Liver (tissue), 9 donors: ENCODE data around the gene CAPN1. TPM values are rescaled to one million over a fixed set of nuclear protein-coding genes. Genes with fewer than 3 reads are reported as not detected.
"Not testable (repeated sequence)": the region's sequence is repeated elsewhere in the genome, so short reads cannot be mapped to it uniquely, and the experiment has no call there.

Experiments
- DNase-seq: peaks from one replicate; pipeline ENCODE4 v3.0.0-alpha.2; 2017; ENCODE audit warnings: low spot score
- H3K27ac ChIP-seq, 2 donors: one replicate each; pipeline ENCODE4 v1.7.0; 2013; ENCODE audit warnings: inconsistent platforms in 2 of 2, low read length in 2 of 2, control low read depth in 1 of 2, low read depth in 1 of 2, mild to moderate bottlenecking in 1 of 2
- H3K27me3 ChIP-seq, 4 donors: one replicate each; pipeline versions ENCODE4 v1.6.1 to v1.7.0; 2013; ENCODE audit warnings: low read length in 3 of 4, inconsistent platforms in 1 of 4, mild to moderate bottlenecking in 1 of 4, moderate library complexity in 1 of 4; ENCODE audit not compliant: control insufficient read depth in 4 of 4, insufficient read depth in 4 of 4
- H3K36me3 ChIP-seq, 4 donors: one replicate each; pipeline versions ENCODE4 v1.6.1 to v1.7.0; 2013; ENCODE audit warnings: low read length in 3 of 4, mild to moderate bottlenecking in 3 of 4, low read depth in 1 of 4, moderate library complexity in 1 of 4; ENCODE audit not compliant: control insufficient read depth in 4 of 4, insufficient read depth in 3 of 4
- H3K4me1 ChIP-seq, 4 donors: one replicate each; pipeline versions ENCODE4 v1.6.1 to v1.7.0; 2013; ENCODE audit warnings: low read length in 3 of 4, mild to moderate bottlenecking in 3 of 4, moderate library complexity in 1 of 4; ENCODE audit not compliant: control insufficient read depth in 4 of 4, insufficient read depth in 4 of 4
- H3K4me3 ChIP-seq, 3 donors: one replicate each; pipeline versions ENCODE4 v1.6.1 to v1.7.0; 2013; ENCODE audit warnings: low read length in 3 of 3, control low read depth in 1 of 3, low read depth in 1 of 3, mild to moderate bottlenecking in 1 of 3
- H3K9ac ChIP-seq, 2 donors: one replicate each; pipeline ENCODE4 v1.7.0; 2013; ENCODE audit warnings: low read length in 2 of 2, mild to moderate bottlenecking in 2 of 2, moderate library complexity in 2 of 2, control low read depth in 1 of 2, low read depth in 1 of 2
- H3K9me3 ChIP-seq, 4 donors: one replicate each; pipeline versions ENCODE4 v1.6.1 to v1.7.0; 2013; ENCODE audit warnings: low read length in 3 of 4; ENCODE audit not compliant: control insufficient read depth in 4 of 4
- EGR1 ChIP-seq, 2 donors: IDR thresholded peaks; 2 replicates each; pipeline ENCODE4 v1.6.1; 2016 to 2018; ENCODE audit warnings: antibody characterized with exemption in 2 of 2, low read depth in 2 of 2
- FOXA1 ChIP-seq: IDR thresholded peaks from 2 replicates; pipeline ENCODE4 v1.6.1; 2016; ENCODE audit warnings: antibody characterized with exemption
- FOXA2 ChIP-seq: IDR thresholded peaks from 2 replicates; pipeline ENCODE4 v1.6.1; 2016; ENCODE audit warnings: antibody characterized with exemption
- HNF4A ChIP-seq, 2 donors: conservative IDR thresholded peaks; 2 replicates each; pipeline ENCODE4 v1.6.1; 2016; ENCODE audit warnings: antibody characterized with exemption in 2 of 2, mild to moderate bottlenecking in 2 of 2
- NR2F2 ChIP-seq: IDR thresholded peaks from 2 replicates; pipeline ENCODE4 v1.6.1; 2016; ENCODE audit warnings: antibody characterized with exemption
- RAD21 ChIP-seq, 2 donors: IDR thresholded peaks; 2 replicates each; pipeline ENCODE4 v1.6.1; 2016; ENCODE audit warnings: antibody characterized with exemption in 2 of 2, mild to moderate bottlenecking in 2 of 2
- RXRA ChIP-seq, 2 donors: IDR thresholded peaks; 2 replicates each; pipeline ENCODE4 v1.6.1; 2017 to 2018; ENCODE audit warnings: antibody characterized with exemption in 2 of 2, mild to moderate bottlenecking in 1 of 2
- WGBS: extraction: QIAGEN DNeasy Blood & Tissue Kit; methylation state at CpG from one replicate; pipeline ENCODE4 v1.1.7; 2013; 5-methylcytosine and 5-hydroxymethylcytosine counted together
- polyA plus RNA-seq, 2 donors: library from polyadenylated mRNA; stranded (reverse) in 1 of 2; unstranded in 1 of 2; fragments of 200-250 nt in 1 of 2; fragments of >200 nt in 1 of 2; fragmentation: Nextera tagmentation in 1 of 2; extraction: Ambion mirVana in 1 of 2; gene quantifications; one replicate each; pipeline versions ENCODE4 v1.2.1 to v1.2.3, GENCODE V29; 2013 to 2015
- total RNA-seq, 2 donors: library from RNA; depleted of rRNA; stranded (reverse); fragments of >200 nt; gene quantifications; one replicate each; pipeline ENCODE4 v1.2.3, GENCODE V29; 2014
- TF ChIP-seq, protein P1 (sequence below): IDR thresholded peaks from 2 replicates; pipeline ENCODE4 v1.6.1; 2016; ENCODE audit warnings: antibody characterized with exemption, mild to moderate bottlenecking
- TF ChIP-seq, protein P2 (sequence below): IDR thresholded peaks from 2 replicates; pipeline ENCODE4 v1.6.1; 2016; ENCODE audit warnings: antibody characterized with exemption
- TF ChIP-seq, protein P3 (sequence below): IDR thresholded peaks from 2 replicates; pipeline ENCODE4 v1.6.1; 2016; ENCODE audit warnings: antibody characterized with exemption
- donor health status: healthy.
- donor health status: healthy.
- donor health status: healthy.
- donor health status: healthy.
- donor health status: healthy.

Gene CAPN1
- total and polyA plus RNA-seq, 4 donors, result 39.6 to 183 (median 65.1) TPM

DNA sequence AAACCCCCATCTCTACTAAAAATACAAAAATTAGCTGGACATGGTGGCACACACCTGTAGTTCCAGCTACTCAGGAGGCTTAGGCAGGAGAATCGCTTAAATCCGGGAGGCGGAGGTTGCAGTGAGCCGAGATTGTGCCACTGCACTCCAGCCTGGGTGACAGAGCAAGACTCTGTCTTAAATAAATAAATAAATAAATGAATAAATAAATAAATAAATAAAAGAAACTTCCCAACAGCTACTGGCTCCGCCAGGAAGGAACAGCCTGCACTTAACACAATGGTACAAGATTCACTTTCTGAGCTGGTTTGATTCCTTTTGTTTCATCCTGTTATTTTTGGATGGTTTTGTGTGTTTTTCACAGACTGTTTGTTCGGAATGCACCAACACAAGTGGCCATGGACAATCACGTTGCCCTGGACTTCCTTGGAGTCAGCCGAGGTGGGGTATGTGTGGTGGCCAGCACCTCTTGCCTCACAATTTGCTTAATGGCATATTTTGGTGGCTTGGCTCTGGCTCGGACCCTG is 66.5 kb downstream of the CAPN1 start:
- DNase-seq, H3K9me3 ChIP-seq, H3K27ac ChIP-seq, H3K9ac ChIP-seq, H3K4me3 ChIP-seq, H3K36me3 ChIP-seq, H3K27me3 ChIP-seq: not testable (repeated sequence)
- H3K4me1 ChIP-seq, result peaks cover 0 to 11% (median 2%) of the 10 kb centered on the region in 4 donors
- WGBS, result 86% methylated on average over 9 of the region's 9 CpGs

DNA sequence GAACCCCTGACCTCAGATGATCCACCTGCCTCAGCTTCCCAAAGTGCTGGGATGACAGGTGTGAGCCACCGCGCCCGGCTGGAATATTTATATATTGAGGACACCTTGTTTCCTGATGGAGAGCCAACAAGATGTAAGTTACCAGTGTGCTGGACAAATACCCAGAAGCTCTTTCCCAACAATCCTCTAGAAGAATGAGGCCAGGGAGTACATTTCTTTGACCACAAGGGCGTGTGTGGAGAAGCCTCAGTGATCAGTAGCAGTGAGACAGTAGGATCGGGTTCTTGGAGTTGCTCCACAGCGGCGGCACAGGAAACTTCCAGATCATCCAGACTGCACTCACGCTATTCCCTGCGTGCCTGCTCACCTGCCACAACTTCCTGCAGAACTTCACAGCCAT is 69.7 kb downstream of the CAPN1 start:
- TF ChIP-seq FOXA1, result no peak
- Histone ChIP-seq H3K4me1 (peaks cover 0 to 7% (median 0%) of the 10 kb centered on the region in 4 donors), H3K36me3 (no peaks in the 10 kb centered on the region), H3K9ac (no peak overlapping the region), H3K27me3 (no peaks in the 10 kb centered on the region), H3K9me3 (no peaks in the 10 kb centered on the region), H3K4me3 (no peak overlapping the region), H3K27ac (no peak overlapping the region)
- DNase-seq, result no peak
- WGBS, result 91% methylated on average over 9 of the region's 9 CpGs

DNA sequence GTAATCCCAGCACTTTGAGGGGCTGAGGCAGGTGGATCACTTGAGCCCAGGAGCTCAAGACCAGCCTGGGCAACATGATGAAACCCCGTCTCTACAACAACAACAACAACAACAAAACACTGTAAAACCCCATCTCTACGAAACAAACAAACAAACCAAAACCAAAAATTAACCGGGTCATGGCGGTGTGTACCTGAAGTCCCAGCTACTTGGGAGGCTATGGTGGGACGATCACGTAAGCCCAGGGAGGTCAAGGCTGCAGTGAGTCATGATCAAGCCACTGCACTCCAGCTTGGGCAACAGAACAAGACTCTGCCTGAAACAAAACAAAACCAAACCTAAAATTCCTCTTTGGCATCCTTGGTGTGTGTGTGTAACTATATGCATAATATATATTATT is 73.0 kb downstream of the CAPN1 start:
- no peak for DNase-seq
- 83% methylated on average over 6 of the region's 6 CpGs for WGBS
- Histone ChIP-seq H3K4me3 (no peak overlapping the region), H3K4me1 (peaks cover 0 to 7% (median 0%) of the 10 kb centered on the region in 4 donors), H3K27ac (no peak overlapping the region), H3K27me3 (no peaks in the 10 kb centered on the region), H3K9ac (no peak overlapping the region), H3K9me3 (no peaks in the 10 kb centered on the region), H3K36me3 (no peaks in the 10 kb centered on the region)
- TF ChIP-seq NR2F2, result no peak
- TF ChIP-seq RAD21 (IDR thresholded peaks at IDR 0.05), result no peak
- no peak for TF ChIP-seq EGR1 (IDR thresholded peaks at IDR 0.05; ENCODE audit: low read depth in 2 of 2)
- TF ChIP-seq, protein P1, sequence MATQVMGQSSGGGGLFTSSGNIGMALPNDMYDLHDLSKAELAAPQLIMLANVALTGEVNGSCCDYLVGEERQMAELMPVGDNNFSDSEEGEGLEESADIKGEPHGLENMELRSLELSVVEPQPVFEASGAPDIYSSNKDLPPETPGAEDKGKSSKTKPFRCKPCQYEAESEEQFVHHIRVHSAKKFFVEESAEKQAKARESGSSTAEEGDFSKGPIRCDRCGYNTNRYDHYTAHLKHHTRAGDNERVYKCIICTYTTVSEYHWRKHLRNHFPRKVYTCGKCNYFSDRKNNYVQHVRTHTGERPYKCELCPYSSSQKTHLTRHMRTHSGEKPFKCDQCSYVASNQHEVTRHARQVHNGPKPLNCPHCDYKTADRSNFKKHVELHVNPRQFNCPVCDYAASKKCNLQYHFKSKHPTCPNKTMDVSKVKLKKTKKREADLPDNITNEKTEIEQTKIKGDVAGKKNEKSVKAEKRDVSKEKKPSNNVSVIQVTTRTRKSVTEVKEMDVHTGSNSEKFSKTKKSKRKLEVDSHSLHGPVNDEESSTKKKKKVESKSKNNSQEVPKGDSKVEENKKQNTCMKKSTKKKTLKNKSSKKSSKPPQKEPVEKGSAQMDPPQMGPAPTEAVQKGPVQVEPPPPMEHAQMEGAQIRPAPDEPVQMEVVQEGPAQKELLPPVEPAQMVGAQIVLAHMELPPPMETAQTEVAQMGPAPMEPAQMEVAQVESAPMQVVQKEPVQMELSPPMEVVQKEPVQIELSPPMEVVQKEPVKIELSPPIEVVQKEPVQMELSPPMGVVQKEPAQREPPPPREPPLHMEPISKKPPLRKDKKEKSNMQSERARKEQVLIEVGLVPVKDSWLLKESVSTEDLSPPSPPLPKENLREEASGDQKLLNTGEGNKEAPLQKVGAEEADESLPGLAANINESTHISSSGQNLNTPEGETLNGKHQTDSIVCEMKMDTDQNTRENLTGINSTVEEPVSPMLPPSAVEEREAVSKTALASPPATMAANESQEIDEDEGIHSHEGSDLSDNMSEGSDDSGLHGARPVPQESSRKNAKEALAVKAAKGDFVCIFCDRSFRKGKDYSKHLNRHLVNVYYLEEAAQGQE, result no peak
- TF ChIP-seq, protein P2, sequence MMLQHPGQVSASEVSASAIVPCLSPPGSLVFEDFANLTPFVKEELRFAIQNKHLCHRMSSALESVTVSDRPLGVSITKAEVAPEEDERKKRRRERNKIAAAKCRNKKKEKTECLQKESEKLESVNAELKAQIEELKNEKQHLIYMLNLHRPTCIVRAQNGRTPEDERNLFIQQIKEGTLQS, result no peak
- TF ChIP-seq HNF4A (conservative IDR thresholded peaks at IDR 0.05), result no peak
- TF ChIP-seq RXRA (IDR thresholded peaks at IDR 0.05), result no peak
- TF ChIP-seq, protein P3, sequence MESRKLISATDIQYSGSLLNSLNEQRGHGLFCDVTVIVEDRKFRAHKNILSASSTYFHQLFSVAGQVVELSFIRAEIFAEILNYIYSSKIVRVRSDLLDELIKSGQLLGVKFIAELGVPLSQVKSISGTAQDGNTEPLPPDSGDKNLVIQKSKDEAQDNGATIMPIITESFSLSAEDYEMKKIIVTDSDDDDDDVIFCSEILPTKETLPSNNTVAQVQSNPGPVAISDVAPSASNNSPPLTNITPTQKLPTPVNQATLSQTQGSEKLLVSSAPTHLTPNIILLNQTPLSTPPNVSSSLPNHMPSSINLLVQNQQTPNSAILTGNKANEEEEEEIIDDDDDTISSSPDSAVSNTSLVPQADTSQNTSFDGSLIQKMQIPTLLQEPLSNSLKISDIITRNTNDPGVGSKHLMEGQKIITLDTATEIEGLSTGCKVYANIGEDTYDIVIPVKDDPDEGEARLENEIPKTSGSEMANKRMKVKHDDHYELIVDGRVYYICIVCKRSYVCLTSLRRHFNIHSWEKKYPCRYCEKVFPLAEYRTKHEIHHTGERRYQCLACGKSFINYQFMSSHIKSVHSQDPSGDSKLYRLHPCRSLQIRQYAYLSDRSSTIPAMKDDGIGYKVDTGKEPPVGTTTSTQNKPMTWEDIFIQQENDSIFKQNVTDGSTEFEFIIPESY, result no peak
- TF ChIP-seq FOXA2, result no peak
